RCC 7860 (cell line): ENCODE data around the gene CDK6.

Experiments
- DNase-seq: peaks from one replicate; pipeline ENCODE4 v3.0.0-alpha.2; 2015; ENCODE audit warnings: low spot score
- FAIRE-seq: peaks from 2 replicates; lab custom pipeline; 2012; peaks lifted over from hg19 to GRCh38; lab: Jason Lieb, UNC

CDK6 gene

DNA sequence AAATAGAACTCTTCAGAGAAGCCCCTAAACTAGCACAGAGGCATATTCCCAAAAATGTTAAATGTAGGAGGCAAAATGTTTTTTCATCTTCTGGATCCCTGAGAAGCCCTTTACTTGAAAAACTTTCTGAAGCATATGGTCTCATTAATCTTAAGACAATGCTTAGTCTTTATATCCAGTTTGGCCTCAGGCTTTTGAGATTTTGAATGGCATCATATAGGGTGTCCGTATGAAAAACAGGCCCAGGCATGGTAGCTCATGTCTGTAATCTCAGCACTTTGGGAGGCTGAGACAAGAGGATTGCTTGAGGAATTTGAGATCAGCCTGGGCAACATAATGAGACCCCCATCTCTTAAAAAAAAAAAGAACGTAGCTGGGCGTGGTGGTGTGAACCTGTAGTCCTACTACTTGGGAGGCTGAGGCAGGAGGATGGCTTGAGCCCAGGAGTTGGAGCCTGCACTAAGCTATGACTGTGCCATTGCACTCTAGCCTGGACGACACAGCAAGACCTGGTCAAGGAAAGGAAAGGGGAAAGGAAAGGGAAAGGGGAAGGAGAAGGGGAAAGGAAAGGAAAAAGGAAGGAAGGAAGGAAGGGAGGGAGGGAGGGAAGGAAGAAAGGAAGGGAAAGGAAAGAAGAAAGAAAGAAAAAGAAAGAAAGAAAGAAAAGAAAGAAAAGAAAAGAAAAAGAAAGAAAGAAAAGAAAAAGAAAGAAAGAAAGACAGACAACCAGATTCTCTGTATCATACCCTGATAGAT is 119.4 kb downstream of the CDK6 start:
- no peak for FAIRE-seq
- DNase-seq: no peak

DNA sequence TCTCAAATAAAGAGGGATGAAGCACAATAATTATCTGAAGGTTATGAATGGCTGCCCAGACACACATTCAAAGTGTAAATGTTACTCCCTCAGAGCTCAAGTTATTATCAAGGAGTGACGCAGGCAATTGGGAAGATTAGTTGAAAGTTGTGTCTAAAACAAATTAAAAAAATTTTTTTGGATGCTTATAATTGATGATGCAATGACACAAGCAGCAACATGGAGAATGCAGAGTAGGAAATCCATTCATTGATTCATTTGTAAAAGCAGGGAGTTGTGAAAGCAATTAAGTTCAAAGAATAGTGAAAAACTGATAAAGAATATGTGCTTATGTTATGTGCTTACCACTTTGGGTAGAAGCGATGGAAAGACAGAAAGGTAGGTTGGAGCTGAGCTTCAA is 120.4 kb downstream of the CDK6 start:
- DNase-seq (no peak), FAIRE-seq (no peak)

DNA sequence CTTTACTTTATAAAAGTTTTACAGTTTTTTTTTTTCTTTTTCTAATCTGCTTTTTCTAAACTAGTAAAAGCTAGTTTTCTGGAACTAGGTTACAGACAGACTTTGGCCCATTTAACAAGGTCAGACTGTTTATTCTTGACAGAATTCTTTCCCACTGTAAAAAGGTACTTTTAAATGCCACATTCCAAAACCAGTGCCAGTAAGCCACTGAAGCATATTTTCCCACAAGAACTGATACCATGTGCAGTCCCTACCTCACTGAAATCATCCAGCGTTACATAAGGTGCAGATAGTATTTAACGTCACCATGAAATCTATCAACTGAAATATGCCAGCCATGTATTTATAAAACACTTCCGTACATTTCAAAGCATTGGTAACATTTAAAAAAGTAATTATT is 121.6 kb downstream of the CDK6 start:
- FAIRE-seq (peak; percentile 74), DNase-seq (no peak)

DNA sequence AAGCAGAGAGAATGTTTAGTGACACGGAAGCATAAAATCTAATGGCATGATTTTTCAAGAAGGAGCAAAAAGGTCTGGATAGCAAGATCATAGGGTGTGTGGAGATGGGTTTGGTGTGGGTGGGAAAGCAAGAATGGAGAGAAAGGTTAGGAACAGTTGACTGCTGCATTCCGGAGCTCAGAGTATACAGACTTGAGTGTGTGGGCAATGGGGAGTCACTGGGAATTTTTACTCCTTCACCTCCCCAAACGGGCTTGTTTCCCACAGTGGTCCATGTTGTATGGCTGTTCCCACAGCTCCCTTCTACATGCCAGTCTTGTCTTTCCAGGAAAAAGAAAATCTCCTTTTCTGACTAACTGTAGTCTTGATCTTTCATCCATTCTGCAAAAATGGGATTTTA is 122.1 kb downstream of the CDK6 start:
- FAIRE-seq (no peak), DNase-seq (no peak)

DNA sequence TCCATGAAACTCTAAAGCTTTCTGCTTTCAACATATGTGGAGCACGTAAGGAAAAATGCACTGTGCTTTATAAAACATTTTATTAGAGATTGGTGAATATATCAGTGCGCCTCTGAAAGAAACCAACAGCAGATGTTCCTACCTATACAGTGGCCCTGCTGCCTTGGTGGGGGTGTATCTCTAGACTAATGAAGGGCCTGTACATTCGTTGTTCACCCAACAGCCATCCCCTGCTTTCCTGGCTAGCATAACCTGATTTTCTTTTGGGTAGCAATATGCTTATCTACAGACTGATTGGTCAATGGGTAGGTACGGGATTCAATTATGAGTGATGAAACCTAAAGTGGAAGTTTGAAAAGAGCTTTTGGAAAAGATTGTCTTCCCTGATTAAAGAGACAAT is 126.5 kb downstream of the CDK6 start:
- DNase-seq (no peak), FAIRE-seq (no peak)

DNA sequence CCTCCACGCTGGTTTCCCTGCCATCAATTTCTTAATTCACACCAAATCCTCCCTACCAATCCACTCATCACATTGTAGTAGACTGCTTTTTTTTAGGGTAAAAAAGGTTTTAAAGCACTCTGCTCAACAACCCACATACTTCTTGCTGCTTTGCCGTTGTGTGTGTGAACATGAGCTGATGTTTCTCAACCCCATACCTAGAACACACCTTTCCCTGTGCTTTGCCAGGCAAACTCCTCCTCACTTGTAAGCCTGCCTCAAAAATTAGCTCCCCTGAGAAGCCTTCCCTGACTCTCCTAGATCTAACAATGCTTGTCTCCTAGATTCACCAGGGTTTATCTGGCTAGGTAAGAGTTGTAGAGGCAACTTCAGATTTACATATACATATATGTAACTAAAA is 127.2 kb downstream of the CDK6 start:
- DNase-seq: no peak
- FAIRE-seq: no peak

DNA sequence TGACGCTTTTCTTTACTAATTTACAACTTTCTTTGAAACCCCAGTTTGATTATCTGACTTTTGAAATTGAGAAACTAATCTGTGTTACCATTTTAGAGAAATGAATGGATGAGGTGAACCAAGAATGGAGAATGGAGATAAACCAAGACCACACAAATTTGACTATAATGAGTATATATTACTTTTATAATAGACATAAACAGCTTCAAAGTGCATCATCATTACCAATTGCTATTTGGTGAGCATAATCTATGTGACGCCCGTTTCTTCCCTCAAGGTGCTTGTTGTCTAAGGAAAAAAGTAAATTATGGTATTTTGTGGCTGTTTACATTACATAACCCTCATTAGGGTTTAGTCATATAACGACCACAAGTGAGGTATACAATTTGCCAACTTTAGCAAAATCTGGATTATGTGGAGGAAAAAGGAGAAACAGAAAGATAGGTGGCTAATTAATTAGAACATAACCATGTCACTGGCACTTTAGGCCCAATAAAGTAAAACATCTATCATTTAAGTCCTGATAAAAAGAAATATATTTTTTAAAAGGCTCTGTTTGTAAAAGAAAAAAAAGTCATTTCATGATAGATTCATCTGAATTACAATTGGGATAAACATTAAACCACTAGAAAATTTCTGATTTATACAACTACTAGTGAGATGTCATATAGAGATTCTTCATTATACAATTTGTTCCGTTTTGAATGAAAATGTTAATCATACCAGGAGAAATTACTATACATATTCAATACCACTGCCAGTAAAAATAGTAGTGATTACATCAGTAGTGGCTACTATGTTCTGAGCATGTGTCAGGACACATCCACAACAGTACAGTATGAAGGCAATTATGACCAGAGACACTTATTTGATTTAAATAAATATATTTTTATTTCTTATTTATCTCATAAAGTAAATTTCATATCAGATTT is 128.0 kb downstream of the CDK6 start:
- peak; percentile 65 for FAIRE-seq

DNA sequence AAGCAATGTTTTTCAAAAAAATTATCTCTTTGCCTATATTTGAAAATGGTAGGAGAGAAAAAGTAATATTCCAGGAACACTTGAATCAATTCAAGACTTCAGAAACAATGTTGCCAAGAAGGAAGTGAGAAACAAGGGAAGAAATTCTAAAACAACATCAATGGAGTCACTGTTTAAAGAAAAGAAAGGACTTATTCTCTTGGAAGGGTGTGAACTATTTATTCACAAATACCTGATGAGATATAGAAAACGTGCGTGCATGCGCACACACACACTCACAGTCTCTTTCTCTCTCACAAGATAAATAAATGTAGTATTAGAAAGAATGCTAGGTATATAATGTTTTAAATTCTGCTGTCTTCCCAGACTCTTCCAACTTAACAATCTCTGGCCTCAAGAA is 128.9 kb downstream of the CDK6 start:
- no peak for FAIRE-seq

More for the DNA sequence above, 128.0 kb downstream of the CDK6 start:
- no peak for DNase-seq

DNA sequence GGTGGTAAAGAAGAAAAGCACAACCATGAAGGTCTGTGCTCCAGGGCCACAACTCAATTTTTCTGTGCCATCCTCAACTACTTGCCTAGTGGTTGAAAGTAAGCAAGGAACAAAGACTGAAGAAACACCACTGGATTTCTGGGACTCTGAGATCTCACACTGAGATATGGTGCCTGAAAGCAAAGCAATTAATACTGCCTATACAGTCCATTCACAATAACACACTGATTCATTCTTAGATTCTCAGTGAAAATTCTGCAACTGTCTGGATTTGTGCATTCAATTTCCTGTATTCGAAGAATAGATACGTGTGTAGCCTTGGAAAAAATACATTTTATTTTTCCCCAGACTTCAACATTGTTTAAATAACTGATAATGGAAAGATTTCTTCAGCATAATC is 129.8 kb downstream of the CDK6 start:
- no peak for DNase-seq
- FAIRE-seq: no peak

More for the DNA sequence above, 128.9 kb downstream of the CDK6 start:
- no peak for DNase-seq

DNA sequence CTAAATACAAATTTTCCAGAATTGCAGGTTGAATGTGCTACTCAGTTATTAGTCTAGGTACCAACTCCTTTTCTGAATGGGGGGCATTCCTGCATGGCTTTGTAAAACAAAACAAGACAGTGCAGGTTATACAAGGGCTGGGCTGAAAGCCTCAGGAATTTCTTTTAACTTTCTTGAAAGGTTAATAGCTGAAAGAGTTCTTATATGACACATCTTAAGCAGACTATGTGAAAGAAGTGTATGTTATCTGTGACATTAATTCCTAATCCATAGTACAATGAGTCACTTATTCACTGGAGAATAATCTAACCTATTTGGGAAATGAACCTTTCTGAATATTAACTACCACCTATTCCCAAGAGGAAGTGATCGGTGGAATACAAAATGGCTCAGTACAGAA is 130.5 kb downstream of the CDK6 start:
- FAIRE-seq (peak; percentile 94), DNase-seq (peak; percentile 57)

DNA sequence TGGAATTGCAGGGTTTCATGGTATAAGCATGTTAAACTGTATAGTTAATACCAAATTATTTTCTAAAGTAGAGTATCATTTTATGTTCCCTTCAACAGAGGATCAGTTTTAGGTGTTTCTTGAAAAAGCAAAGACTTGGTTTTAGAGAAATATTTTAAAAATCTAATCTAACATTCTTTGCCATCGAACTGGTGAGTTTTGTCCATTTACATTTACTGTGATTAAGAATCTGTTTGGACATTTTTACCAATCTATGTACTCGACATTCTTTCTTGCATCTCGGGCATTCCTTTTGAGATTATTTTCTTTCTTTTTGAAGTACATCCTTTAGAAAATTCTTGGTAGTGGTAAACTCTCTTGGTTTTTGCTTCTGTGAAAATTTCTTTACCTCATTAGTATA is 131.5 kb downstream of the CDK6 start:
- FAIRE-seq: no peak

DNA sequence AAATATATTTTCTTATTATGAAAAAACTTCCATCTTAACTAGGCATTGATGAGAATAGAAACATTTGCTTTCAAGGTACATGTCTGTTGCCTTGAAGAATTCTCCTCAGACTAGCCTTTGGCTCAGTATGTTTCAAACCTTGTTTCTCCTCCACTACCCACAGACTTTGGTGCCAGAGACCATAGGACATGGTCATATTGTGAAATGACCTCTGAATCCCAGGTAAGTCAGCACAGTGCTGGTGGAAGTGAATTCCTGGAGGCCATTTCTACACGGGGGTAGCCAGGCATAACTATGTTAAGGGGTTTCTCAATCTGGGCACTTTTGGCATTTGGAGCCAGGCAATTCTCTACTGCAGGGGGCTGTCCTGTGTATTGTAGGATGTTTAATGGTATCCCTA is 133.8 kb downstream of the CDK6 start:
- FAIRE-seq (no peak), DNase-seq (no peak)

More for the DNA sequence above, 131.5 kb downstream of the CDK6 start:
- DNase-seq: no peak

DNA sequence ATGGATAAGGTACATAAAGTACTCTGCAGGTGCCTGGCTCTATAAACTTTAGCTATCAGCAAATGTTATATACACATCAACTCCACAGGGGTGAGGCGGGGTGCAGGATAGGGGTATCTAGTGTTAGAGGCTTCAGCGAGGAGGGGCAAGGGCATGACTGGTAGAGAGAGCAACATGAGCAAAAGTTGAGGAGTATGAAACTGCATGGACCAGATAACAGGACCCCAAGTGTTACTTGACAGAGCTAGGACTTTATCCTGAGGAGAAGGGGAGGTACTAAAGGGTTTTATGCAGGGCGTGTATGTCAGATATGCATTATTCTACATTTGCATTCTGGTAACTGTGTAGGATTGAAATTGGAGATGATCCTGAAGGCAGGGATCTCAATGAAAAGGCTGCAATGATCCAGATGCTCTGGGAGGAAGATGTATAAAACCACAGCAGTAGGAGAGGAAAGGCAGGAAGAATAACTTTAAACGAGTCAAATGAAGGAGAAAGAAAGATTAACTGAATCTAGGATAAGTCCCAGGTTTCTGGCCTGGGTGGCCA is 136.3 kb downstream of the CDK6 start:
- FAIRE-seq: no peak
- no peak for DNase-seq

DNA sequence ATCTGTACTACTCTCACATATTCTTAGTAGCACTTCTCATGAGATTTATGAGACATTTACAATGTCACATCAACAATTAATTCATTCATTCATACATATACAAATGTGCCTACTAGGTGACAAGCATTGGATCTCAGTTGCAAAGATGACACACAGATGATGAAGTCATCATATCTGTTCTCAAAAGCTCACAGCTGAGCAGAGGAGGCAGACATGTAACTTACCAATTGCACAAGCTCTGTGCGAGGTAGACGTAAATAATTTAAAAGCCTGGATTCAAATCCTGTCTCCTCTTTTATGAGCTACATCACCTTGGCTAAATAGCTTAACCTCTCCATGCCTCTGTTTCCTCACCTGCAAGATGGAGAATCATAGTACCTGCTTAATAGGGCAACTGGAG is 136.8 kb downstream of the CDK6 start:
- no peak for FAIRE-seq
- peak; percentile 65 for DNase-seq

DNA sequence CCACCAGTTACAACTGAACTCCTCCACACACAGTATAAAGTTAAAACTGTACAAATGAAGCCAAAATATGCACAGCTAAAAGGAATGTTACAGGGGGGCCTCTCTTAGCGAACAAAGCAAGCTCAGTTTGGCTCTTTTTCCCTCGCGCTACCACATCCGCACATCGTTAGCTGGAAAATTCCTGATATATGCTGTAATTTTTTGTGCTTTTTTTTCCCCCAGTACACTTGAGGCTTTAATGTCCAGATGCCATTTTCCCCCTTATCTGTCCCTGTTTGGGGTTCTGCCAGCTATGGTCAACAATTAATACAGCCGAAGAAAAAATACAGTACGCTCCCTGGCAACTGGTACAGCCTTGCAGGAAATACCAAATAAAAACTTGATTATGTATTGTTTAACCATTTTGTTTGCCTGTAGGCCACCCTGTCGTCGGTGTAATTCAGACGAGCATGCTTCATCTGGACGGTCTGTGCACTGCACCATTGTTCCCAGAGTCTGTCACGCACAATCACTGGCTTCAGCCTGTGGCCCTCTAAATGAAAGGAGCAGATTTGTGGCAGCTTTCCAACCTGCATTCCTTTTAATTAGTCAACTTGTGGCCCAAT is 138.0 kb downstream of the CDK6 start:
- peak; percentile 91 for FAIRE-seq
- peak; percentile 91 for DNase-seq

DNA sequence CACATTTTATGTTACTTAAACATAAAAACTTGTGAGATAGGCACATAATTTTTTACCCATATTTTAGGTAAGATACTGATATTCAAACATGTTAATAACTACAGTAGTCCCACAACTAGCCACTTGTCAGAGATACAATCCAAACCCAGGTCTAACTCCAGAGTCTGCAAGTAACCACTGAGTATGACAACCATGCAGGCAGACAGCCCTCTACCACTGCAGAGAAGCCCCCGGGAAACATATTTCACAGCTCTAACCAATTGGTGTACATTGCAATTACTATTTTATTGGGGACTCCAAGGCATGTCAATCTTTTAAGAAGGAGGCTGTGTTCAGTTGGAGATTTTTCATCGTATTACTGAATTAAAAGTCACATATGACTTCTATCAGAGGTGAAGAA is 139.0 kb downstream of the CDK6 start:
- DNase-seq (peak; percentile 27), FAIRE-seq (no peak)

DNA sequence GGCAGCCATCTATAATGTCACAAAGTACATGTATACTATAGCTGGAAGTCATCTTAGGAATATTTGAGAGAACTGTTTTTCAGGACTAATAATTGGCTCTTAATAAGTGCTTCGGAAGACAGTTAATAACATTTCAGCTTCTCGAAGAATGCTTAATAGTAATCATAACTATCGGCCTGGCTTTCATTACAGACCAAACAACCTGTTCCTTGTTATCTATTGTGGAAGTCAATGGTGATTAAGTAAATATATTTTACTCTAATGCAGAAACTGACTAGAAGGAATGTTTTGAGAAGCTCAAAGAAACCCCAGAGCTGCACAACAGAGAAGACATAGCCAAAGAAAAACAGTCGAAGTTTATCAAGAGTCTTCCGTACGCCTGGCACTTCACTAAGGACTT is 139.4 kb downstream of the CDK6 start:
- FAIRE-seq (no peak), DNase-seq (no peak)

DNA sequence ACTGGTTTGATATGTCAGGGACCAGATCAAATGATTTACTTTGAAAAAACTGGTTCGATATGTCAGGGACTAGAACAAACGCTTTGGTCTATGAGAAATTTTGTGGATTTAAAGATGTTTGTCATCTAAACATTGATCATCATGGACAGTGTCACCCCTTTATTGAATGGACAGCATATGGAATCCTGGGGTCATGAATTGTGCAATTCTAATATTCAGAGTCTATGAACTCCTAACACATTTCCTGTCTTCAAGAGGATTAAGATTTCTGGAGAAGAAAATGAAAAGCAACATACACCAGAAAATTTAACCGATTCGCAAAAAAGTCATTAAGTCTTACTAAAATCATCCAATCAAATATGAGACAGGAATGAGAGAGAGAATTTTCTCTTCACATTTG is 139.8 kb downstream of the CDK6 start:
- DNase-seq: no peak
- no peak for FAIRE-seq

DNA sequence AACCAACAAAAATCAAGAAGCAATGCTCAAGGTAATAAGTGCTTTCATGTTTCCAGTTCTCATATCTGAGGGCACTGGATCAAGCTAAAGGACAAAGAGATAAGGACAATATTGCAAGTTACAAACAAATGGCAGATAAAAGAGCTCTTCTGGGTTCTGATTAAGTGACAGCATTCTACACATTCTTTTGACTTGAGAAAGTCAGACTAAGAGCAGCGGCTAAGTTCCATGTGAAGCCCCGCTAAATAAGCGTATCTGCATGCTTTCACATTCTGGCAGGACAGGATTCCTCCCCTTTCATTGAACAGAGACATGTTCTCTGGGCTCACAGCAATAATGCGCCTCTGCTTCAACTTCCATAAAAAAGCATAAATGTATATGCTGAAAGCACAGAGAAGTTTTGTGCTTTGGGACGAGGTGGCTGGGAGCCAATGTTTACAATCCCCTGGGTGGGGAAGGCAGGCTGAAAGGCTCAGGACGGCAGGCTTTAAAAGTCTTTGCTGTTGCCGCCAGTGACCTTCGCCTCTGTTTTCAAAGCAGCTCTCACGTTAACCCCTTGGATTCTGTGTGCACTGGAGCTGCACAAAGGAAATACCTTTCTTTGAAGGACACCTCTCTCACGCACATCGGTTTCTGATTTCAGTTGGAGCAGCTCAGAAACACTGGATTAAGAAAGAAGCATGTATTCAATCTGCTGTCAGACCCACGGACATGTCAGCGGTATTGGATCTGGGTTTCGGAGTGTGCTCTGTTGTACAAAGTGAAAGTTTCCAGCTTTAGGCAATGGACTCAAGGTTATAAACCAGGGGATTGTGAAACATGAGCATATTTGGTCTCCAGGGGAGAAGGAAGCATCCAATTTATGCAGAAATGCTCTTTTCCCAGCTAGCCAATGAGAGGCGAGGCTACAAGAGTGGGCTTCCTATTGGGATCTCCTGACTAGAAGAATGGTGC is 140.8 kb downstream of the CDK6 start:
- peak; percentile 91 for FAIRE-seq
- DNase-seq: peak; percentile 93

DNA sequence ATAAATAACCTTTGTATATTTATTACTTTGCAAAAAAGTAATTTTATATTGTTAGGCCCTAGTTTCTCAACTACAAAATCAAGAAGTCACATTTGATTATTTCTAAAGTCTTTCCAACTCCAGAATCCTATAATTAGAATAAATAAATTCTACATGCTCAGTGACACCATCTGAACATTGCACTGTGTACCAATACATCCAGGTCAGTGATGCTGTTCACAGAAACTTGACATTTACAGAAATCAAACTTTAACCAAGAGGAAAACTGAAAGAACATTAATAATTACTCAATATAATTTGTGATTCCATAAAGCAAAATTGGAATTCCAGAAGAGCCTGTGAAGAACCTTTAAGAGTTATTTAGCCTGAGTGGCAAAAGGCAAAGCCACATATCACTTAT is 142.2 kb downstream of the CDK6 start:
- FAIRE-seq (peak; percentile 55), DNase-seq (no peak)
